ENCODE data around the gene RBM20.

- TF ChIP-seq, protein P1, sequence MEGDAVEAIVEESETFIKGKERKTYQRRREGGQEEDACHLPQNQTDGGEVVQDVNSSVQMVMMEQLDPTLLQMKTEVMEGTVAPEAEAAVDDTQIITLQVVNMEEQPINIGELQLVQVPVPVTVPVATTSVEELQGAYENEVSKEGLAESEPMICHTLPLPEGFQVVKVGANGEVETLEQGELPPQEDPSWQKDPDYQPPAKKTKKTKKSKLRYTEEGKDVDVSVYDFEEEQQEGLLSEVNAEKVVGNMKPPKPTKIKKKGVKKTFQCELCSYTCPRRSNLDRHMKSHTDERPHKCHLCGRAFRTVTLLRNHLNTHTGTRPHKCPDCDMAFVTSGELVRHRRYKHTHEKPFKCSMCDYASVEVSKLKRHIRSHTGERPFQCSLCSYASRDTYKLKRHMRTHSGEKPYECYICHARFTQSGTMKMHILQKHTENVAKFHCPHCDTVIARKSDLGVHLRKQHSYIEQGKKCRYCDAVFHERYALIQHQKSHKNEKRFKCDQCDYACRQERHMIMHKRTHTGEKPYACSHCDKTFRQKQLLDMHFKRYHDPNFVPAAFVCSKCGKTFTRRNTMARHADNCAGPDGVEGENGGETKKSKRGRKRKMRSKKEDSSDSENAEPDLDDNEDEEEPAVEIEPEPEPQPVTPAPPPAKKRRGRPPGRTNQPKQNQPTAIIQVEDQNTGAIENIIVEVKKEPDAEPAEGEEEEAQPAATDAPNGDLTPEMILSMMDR (IDR thresholded peaks at IDR 0.05), result no peak
- TF ChIP-seq POLR2A (IDR thresholded peaks at IDR 0.05), result no peak
Measured at GRCh38 chr10:110790913-110791506, 146.9 kb downstream of the RBM20 start.
